ENCODE results near the gene WTIP. TPM values are rescaled to one million over a fixed set of nuclear protein-coding genes. Genes with fewer than 3 reads are reported as not detected.

Gene WTIP
- 1 to 10 TPM; 5.9 to 9.3 TPM for total RNA-seq

DNA sequence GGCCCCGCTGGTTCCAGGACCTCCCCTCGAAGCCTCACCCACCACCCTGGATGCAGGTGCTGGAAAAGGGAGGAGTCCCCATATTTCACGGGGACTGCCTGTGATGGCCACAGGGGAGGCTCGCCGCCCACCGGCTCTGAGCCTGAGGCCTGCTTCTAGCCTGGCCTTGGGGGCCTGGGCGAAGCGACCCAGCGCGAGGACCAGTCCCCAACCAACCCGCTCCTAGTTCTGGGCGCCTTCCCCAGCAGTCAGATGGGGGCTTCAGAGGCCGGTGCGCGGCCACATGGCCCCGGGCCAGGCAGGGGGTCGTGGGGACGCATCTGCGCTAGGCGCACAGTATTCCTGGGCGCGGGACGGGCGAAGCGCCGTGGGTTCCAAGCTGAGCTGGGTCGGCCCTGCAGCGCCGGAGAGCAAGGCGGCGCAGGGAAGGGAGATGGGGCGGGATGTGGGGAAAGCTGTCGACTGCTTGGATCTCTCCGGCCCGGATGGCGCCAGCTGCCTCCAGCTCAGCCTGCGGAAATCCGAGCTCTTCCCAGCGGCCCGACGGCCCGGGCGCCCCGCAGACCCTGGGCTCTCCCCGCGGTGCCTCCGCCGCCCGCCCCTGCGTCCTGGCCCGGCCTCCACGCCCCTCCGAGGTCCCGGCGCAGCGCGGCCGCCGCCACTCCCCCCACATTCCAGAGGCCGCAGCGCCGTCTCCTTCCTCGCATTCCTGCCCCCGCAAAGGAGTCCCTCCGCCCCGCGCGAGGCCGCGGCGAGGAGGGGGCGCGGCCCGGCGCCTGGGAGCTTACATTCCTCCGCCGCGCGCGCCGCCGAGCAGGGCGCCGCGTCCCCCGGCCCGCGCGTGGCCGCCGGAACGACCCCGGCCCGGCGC is at the start of gene WTIP:
WTIP (plus strand) TSS at position 788 of the 871 bp plus-strand sequence. CDS start 217 bp downstream, outside the sequence.

Other genes starting within 250 kb of the WTIP start
- 10 to 100 TPM in 1 of 2 donors, 1 to 10 TPM in 1; 8.0 to 14.1 TPM for gene GARRE1, start 227.2 kb upstream of the WTIP start, total RNA-seq
- 100 to 1,000 TPM; 186 to 245 TPM for gene GPI, start 116.6 kb upstream of the WTIP start, total RNA-seq
- 10 to 100 TPM; 10.7 to 20.3 TPM for gene PDCD2L, start 77.4 kb upstream of the WTIP start, total RNA-seq
- gene UBA2, start 53.4 kb upstream of the WTIP start, total RNA-seq: 100 to 1,000 TPM in 1 of 2 donors, 10 to 100 TPM in 1; 99.1 to 131 TPM
- gene SCGB2B2, start 195.4 kb downstream of the WTIP start, total RNA-seq: under 1 TPM in 1 of 2 donors, not detected in 1; under 0.01 TPM
- 10 to 100 TPM; 10.7 to 14.5 TPM for gene ZNF302, start 195.9 kb downstream of the WTIP start, total RNA-seq